Measurements from ENCODE around the gene PODXL2.

DNA sequence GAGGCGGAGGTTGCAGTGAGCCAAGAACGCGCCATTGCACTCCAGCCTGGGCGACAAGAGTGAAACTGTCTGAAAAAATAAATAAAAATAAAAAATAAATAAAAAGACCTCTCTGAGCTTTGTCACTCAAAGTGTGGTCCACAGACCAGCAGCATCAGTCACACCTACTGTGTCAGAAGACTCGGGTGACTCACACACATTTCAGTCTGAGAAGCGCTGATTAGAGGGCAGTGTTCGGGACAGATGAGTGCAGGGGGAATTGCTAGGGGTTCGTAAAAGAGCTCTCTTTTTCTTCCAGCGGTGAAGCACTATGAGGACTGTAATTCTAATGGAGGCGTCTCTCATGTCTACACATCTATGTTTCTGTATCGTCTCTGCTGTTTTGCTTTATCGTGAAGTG is 5.7 kb downstream of the PODXL2 start:
- TF ChIP-seq, protein P1, sequence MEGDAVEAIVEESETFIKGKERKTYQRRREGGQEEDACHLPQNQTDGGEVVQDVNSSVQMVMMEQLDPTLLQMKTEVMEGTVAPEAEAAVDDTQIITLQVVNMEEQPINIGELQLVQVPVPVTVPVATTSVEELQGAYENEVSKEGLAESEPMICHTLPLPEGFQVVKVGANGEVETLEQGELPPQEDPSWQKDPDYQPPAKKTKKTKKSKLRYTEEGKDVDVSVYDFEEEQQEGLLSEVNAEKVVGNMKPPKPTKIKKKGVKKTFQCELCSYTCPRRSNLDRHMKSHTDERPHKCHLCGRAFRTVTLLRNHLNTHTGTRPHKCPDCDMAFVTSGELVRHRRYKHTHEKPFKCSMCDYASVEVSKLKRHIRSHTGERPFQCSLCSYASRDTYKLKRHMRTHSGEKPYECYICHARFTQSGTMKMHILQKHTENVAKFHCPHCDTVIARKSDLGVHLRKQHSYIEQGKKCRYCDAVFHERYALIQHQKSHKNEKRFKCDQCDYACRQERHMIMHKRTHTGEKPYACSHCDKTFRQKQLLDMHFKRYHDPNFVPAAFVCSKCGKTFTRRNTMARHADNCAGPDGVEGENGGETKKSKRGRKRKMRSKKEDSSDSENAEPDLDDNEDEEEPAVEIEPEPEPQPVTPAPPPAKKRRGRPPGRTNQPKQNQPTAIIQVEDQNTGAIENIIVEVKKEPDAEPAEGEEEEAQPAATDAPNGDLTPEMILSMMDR (IDR thresholded peaks at IDR 0.05): no peak
- TF ChIP-seq EZH2 (IDR thresholded peaks at IDR 0.05; ENCODE audit: borderline replicate concordance, insufficient read depth, low read depth, low read length, poor library complexity, severe bottlenecking): no peak

Data from B cell (primary cell).